Endodermal cell (in vitro differentiated cells): ENCODE measurements around the gene IKZF2. TPM values are rescaled to one million over a fixed set of nuclear protein-coding genes. Genes with fewer than 3 reads are reported as not detected.
A peak's percentile ranks its signal among the peaks of the same experiment; 100 is the strongest.

Experiments used
- DNase-seq: peaks from one replicate; pipeline ENCODE4 v3.0.0-alpha.2; 2017
- H3K27ac ChIP-seq: 2 replicates; pipeline ENCODE4 v1.5.1; 2013; ENCODE audit warnings: mild to moderate bottlenecking, low read depth, low read length, moderate library complexity
- H3K27me3 ChIP-seq: 2 replicates; pipeline ENCODE4 v1.6.1; 2013; ENCODE audit warnings: mild to moderate bottlenecking, low read length, moderate library complexity; ENCODE audit not compliant: insufficient read depth, control insufficient read depth, poor library complexity, severe bottlenecking
- H3K36me3 ChIP-seq: 2 replicates; pipeline ENCODE4 v1.7.0; 2013; ENCODE audit warnings: mild to moderate bottlenecking, low read length, moderate library complexity; ENCODE audit not compliant: control insufficient read depth, insufficient read depth
- H3K4me1 ChIP-seq: one replicate; pipeline ENCODE4 v1.7.0; 2013; ENCODE audit warnings: low read length; ENCODE audit not compliant: control insufficient read depth, insufficient read depth
- H3K4me3 ChIP-seq: 2 replicates; pipeline ENCODE4 v1.5.1; 2013; ENCODE audit warnings: mild to moderate bottlenecking, low read length, moderate library complexity
- H3K9ac ChIP-seq: 2 replicates; pipeline ENCODE4 v1.6.1; 2013; ENCODE audit warnings: mild to moderate bottlenecking, low read length, moderate library complexity; ENCODE audit not compliant: poor library complexity, severe bottlenecking; ENCODE audit errors: extremely low read depth
- H3K9me3 ChIP-seq: 2 replicates; pipeline ENCODE4 v1.6.1; 2013; ENCODE audit warnings: mild to moderate bottlenecking, low read length, moderate library complexity; ENCODE audit not compliant: control insufficient read depth
- H3K27ac Mint-ChIP-seq: 2 replicates; pipeline ENCODE4 v1.8.0; 2020; ENCODE audit warnings: mixed read lengths
- H3K27me3 Mint-ChIP-seq: 2 replicates; pipeline ENCODE4 v1.8.0; 2021; ENCODE audit warnings: mild to moderate bottlenecking, mixed read lengths; ENCODE audit not compliant: insufficient read depth
- H3K36me3 Mint-ChIP-seq: 2 replicates; pipeline ENCODE4 v1.8.0; 2020; ENCODE audit warnings: low read depth, mixed read lengths
- H3K4me1 Mint-ChIP-seq: 2 replicates; pipeline ENCODE4 v1.8.0; 2020; ENCODE audit warnings: mixed read lengths
- H3K4me3 Mint-ChIP-seq: 2 replicates; pipeline ENCODE4 v1.8.0; 2020; ENCODE audit warnings: mild to moderate bottlenecking, moderate library complexity, mixed read lengths
- H3K9me3 Mint-ChIP-seq: 2 replicates; pipeline ENCODE4 v1.8.0; 2020; ENCODE audit warnings: mild to moderate bottlenecking, mixed read lengths
- CTCF ChIP-seq: fragments of 200-600 bp; sonication (generic); conservative IDR thresholded peaks from 2 replicates; pipeline ENCODE4 v1.5.0; 2021; ENCODE audit warnings: antibody characterized with exemption, mild to moderate bottlenecking
- WGBS, 2 experiments: methylation state at CpG; one replicate each; pipeline versions ENCODE4 v1.1.5 to v1.1.7; 2013; ENCODE audit warnings: missing lambda C conversion rate in 2 of 2, mixed read lengths in 1 of 2; ENCODE audit not compliant: insufficient coverage in 1 of 2, insufficient read length in 1 of 2; 5-methylcytosine and 5-hydroxymethylcytosine counted together
- total RNA-seq, 2 donors: library from RNA; stranded (reverse); fragmentation: NEBNext Ultra II Directional in 1 of 2; extraction: Animal tissue kit (Norgen Biotek cat#: 25700) in 1 of 2; gene quantifications; 2 replicates in 1 of 2; 3 replicates in 1 of 2; pipeline ENCODE4 v1.2.1, GENCODE V29; 2021

Gene IKZF2
- total RNA-seq, 2 donors from 2014 or later = 3.9 to 8.7 TPM

GRCh38 chr2:213068676-213069359, 82.6 kb downstream of the IKZF2 start:
- TF ChIP-seq CTCF = no peak
- DNase-seq = peak; percentile 61
- H3K27ac ChIP-seq = no peak overlapping the region
- H3K4me3 ChIP-seq = no peak overlapping the region
- peaks cover 2% of the 10 kb centered on the region for H3K4me1 ChIP-seq
- H3K36me3 ChIP-seq = no peaks in the 10 kb centered on the region
- WGBS, 2 experiments = 94% methylated on average over 2 of the region's 2 CpGs; no CpG with 5 or more reads in 1 of the 2 experiments
- H3K9me3 ChIP-seq = no peaks in the 10 kb centered on the region
- H3K9me3 Mint-ChIP-seq = no peaks in the 10 kb centered on the region
- H3K9ac ChIP-seq = no peak overlapping the region
- H3K27ac Mint-ChIP-seq = no peak overlapping the region
- no peak overlapping the region for H3K4me3 Mint-ChIP-seq
- peaks cover 14% of the 10 kb centered on the region for H3K4me1 Mint-ChIP-seq
- no peaks in the 10 kb centered on the region for H3K27me3 ChIP-seq
- H3K36me3 Mint-ChIP-seq = no peaks in the 10 kb centered on the region
- H3K27me3 Mint-ChIP-seq = no peaks in the 10 kb centered on the region

GRCh38 chr2:213067888-213068287, 83.5 kb downstream of the IKZF2 start:
- no peaks in the 10 kb centered on the region for H3K36me3 Mint-ChIP-seq

GRCh38 chr2:213066443-213066743, 85.0 kb downstream of the IKZF2 start:
- no peaks in the 10 kb centered on the region for H3K9me3 Mint-ChIP-seq
- Histone ChIP-seq H3K27me3 (no peaks in the 10 kb centered on the region), H3K4me1 (peaks cover 2% of the 10 kb centered on the region), H3K4me3 (no peak overlapping the region), H3K9me3 (no peaks in the 10 kb centered on the region), H3K36me3 (no peaks in the 10 kb centered on the region), H3K9ac (no peak overlapping the region), H3K27ac (no peak overlapping the region)
- TF ChIP-seq CTCF = no peak
- no peak overlapping the region for H3K4me3 Mint-ChIP-seq
- no peaks in the 10 kb centered on the region for H3K27me3 Mint-ChIP-seq
- WGBS, 2 experiments = 84 to 100% methylated on average over 1 of the region's 1 CpG
- peaks cover 14% of the 10 kb centered on the region for H3K4me1 Mint-ChIP-seq
- H3K27ac Mint-ChIP-seq = peak overlapping the region; percentile 33
- H3K36me3 Mint-ChIP-seq = no peaks in the 10 kb centered on the region
- no peak for DNase-seq

More at GRCh38 chr2:213067888-213068287, 83.5 kb downstream of the IKZF2 start:
- no peak overlapping the region for H3K4me3 Mint-ChIP-seq
- Histone ChIP-seq H3K4me3 (no peak overlapping the region), H3K27ac (no peak overlapping the region), H3K27me3 (no peaks in the 10 kb centered on the region), H3K9ac (no peak overlapping the region), H3K9me3 (no peaks in the 10 kb centered on the region), H3K36me3 (no peaks in the 10 kb centered on the region), H3K4me1 (peaks cover 2% of the 10 kb centered on the region)
- H3K27ac Mint-ChIP-seq = no peak overlapping the region
- H3K27me3 Mint-ChIP-seq = no peaks in the 10 kb centered on the region
- no peak for DNase-seq
- no peak for TF ChIP-seq CTCF
- no peaks in the 10 kb centered on the region for H3K9me3 Mint-ChIP-seq
- peaks cover 14% of the 10 kb centered on the region for H3K4me1 Mint-ChIP-seq
